ENCODE measurements around the gene SLC29A3.

- TF ChIP-seq, protein P1, sequence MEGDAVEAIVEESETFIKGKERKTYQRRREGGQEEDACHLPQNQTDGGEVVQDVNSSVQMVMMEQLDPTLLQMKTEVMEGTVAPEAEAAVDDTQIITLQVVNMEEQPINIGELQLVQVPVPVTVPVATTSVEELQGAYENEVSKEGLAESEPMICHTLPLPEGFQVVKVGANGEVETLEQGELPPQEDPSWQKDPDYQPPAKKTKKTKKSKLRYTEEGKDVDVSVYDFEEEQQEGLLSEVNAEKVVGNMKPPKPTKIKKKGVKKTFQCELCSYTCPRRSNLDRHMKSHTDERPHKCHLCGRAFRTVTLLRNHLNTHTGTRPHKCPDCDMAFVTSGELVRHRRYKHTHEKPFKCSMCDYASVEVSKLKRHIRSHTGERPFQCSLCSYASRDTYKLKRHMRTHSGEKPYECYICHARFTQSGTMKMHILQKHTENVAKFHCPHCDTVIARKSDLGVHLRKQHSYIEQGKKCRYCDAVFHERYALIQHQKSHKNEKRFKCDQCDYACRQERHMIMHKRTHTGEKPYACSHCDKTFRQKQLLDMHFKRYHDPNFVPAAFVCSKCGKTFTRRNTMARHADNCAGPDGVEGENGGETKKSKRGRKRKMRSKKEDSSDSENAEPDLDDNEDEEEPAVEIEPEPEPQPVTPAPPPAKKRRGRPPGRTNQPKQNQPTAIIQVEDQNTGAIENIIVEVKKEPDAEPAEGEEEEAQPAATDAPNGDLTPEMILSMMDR (IDR thresholded peaks at IDR 0.05): no peak
- no peak for TF ChIP-seq POLR2A (IDR thresholded peaks at IDR 0.05)
Measured at GRCh38 chr10:71382757-71383156, 63.7 kb downstream of the SLC29A3 start.
